Measurements from ENCODE around the gene SOX3.

Gene SOX3

GRCh38 chrX:140504371-140505324 lies at the start of gene SOX3:
Gene SOX3 (minus strand): TSS chrX:140505069. CDS start chrX:140505060, 9 bp downstream.
- TF ChIP-seq EZH2phosphoT487 (IDR thresholded peaks at IDR 0.05; ENCODE audit: low read depth), result no peak
- TF ChIP-seq, protein P1, sequence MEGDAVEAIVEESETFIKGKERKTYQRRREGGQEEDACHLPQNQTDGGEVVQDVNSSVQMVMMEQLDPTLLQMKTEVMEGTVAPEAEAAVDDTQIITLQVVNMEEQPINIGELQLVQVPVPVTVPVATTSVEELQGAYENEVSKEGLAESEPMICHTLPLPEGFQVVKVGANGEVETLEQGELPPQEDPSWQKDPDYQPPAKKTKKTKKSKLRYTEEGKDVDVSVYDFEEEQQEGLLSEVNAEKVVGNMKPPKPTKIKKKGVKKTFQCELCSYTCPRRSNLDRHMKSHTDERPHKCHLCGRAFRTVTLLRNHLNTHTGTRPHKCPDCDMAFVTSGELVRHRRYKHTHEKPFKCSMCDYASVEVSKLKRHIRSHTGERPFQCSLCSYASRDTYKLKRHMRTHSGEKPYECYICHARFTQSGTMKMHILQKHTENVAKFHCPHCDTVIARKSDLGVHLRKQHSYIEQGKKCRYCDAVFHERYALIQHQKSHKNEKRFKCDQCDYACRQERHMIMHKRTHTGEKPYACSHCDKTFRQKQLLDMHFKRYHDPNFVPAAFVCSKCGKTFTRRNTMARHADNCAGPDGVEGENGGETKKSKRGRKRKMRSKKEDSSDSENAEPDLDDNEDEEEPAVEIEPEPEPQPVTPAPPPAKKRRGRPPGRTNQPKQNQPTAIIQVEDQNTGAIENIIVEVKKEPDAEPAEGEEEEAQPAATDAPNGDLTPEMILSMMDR (IDR thresholded peaks at IDR 0.05; ENCODE audit: low read depth, low read length), result no peak
- Histone ChIP-seq H4K20me1 (ENCODE audit: insufficient read depth, low read length) (no peaks in the 10 kb centered on the region), H3K4me3 (ENCODE audit: low read length) (no peak within 1 kb of the TSS), H3K27me3 (ENCODE audit: low read depth, low read length) (no peaks in the 10 kb centered on the region), H3K79me2 (ENCODE audit: low read length) (no peaks in the 10 kb centered on the region), H3K36me3 (replicated peaks; ENCODE audit: low read depth, low read length) (no peaks in the 10 kb centered on the region), H3K4me1 (ENCODE audit: low read length) (no peaks in the 10 kb centered on the region), H3K4me2 (ENCODE audit: low read length) (no peak within 1 kb of the TSS), H3K9me3 (ENCODE audit: insufficient read depth, low read length) (no peaks in the 10 kb centered on the region), H3K9ac (ENCODE audit: low read length) (no peak within 1 kb of the TSS), H2AFZ (ENCODE audit: low read depth, low read length) (no peak within 1 kb of the TSS), H3K27ac (ENCODE audit: low read length) (no peak within 1 kb of the TSS)

- Histone ChIP-seq H3K4me1 (ENCODE audit: low read length) (no peaks in the 10 kb centered on the region), H3K36me3 (replicated peaks; ENCODE audit: low read depth, low read length) (no peaks in the 10 kb centered on the region), H3K9me3 (ENCODE audit: insufficient read depth, low read length) (no peaks in the 10 kb centered on the region), H3K27me3 (ENCODE audit: low read depth, low read length) (no peaks in the 10 kb centered on the region), H3K9ac (ENCODE audit: low read length) (no peak overlapping the region), H3K27ac (ENCODE audit: low read length) (no peak overlapping the region), H3K79me2 (ENCODE audit: low read length) (no peaks in the 10 kb centered on the region), H2AFZ (ENCODE audit: low read depth, low read length) (no peak overlapping the region), H3K4me2 (ENCODE audit: low read length) (no peak overlapping the region), H4K20me1 (ENCODE audit: insufficient read depth, low read length) (no peaks in the 10 kb centered on the region), H3K4me3 (ENCODE audit: low read length) (no peak overlapping the region)
- no peak for TF ChIP-seq EZH2phosphoT487 (IDR thresholded peaks at IDR 0.05; ENCODE audit: low read depth)
- TF ChIP-seq, protein P1 (IDR thresholded peaks at IDR 0.05; ENCODE audit: low read depth, low read length), result no peak
Observed at GRCh38 chrX:140548985-140549384, 44.1 kb upstream of the SOX3 start.

GRCh38 chrX:140526171-140526570 lies 21.3 kb upstream of the SOX3 start:
- H3K9ac ChIP-seq (ENCODE audit: low read length), result no peak overlapping the region
- no peak overlapping the region for H3K4me2 ChIP-seq (ENCODE audit: low read length)

GRCh38 chrX:140525448-140525847 lies 20.6 kb upstream of the SOX3 start:
- TF ChIP-seq EZH2phosphoT487 (IDR thresholded peaks at IDR 0.05; ENCODE audit: low read depth), result no peak
- TF ChIP-seq, protein P1 (IDR thresholded peaks at IDR 0.05; ENCODE audit: low read depth, low read length), result no peak
- H3K79me2 ChIP-seq (ENCODE audit: low read length), result no peaks in the 10 kb centered on the region
- no peak overlapping the region for H3K9ac ChIP-seq (ENCODE audit: low read length)
- no peaks in the 10 kb centered on the region for H3K9me3 ChIP-seq (ENCODE audit: insufficient read depth, low read length)
- no peaks in the 10 kb centered on the region for H4K20me1 ChIP-seq (ENCODE audit: insufficient read depth, low read length)
- H3K27me3 ChIP-seq (ENCODE audit: low read depth, low read length), result no peaks in the 10 kb centered on the region
- H3K27ac ChIP-seq (ENCODE audit: low read length), result no peak overlapping the region
- no peak overlapping the region for H3K4me2 ChIP-seq (ENCODE audit: low read length)
- H2AFZ ChIP-seq (ENCODE audit: low read depth, low read length), result no peak overlapping the region
- H3K4me1 ChIP-seq (ENCODE audit: low read length), result peaks cover 8% of the 10 kb centered on the region
- H3K36me3 ChIP-seq (replicated peaks; ENCODE audit: low read depth, low read length), result no peaks in the 10 kb centered on the region
- no peak overlapping the region for H3K4me3 ChIP-seq (ENCODE audit: low read length)

More at GRCh38 chrX:140526171-140526570, 21.3 kb upstream of the SOX3 start:
- TF ChIP-seq, protein P1 (IDR thresholded peaks at IDR 0.05; ENCODE audit: low read depth, low read length), result no peak
- no peak for TF ChIP-seq EZH2phosphoT487 (IDR thresholded peaks at IDR 0.05; ENCODE audit: low read depth)
- no peaks in the 10 kb centered on the region for H3K36me3 ChIP-seq (replicated peaks; ENCODE audit: low read depth, low read length)
- H3K4me1 ChIP-seq (ENCODE audit: low read length), result peaks cover 6% of the 10 kb centered on the region
- no peaks in the 10 kb centered on the region for H3K27me3 ChIP-seq (ENCODE audit: low read depth, low read length)
- no peak overlapping the region for H3K27ac ChIP-seq (ENCODE audit: low read length)
- no peak overlapping the region for H3K4me3 ChIP-seq (ENCODE audit: low read length)
- H4K20me1 ChIP-seq (ENCODE audit: insufficient read depth, low read length), result no peaks in the 10 kb centered on the region
- H2AFZ ChIP-seq (ENCODE audit: low read depth, low read length), result no peak overlapping the region
- no peaks in the 10 kb centered on the region for H3K9me3 ChIP-seq (ENCODE audit: insufficient read depth, low read length)
- no peaks in the 10 kb centered on the region for H3K79me2 ChIP-seq (ENCODE audit: low read length)
